ENCODE measurements around the gene NDUFS2.
"Not testable (repeated sequence)": the region's sequence is repeated elsewhere in the genome, so short reads cannot be mapped to it uniquely, and the experiment has no call there.

Gene NDUFS2

DNA sequence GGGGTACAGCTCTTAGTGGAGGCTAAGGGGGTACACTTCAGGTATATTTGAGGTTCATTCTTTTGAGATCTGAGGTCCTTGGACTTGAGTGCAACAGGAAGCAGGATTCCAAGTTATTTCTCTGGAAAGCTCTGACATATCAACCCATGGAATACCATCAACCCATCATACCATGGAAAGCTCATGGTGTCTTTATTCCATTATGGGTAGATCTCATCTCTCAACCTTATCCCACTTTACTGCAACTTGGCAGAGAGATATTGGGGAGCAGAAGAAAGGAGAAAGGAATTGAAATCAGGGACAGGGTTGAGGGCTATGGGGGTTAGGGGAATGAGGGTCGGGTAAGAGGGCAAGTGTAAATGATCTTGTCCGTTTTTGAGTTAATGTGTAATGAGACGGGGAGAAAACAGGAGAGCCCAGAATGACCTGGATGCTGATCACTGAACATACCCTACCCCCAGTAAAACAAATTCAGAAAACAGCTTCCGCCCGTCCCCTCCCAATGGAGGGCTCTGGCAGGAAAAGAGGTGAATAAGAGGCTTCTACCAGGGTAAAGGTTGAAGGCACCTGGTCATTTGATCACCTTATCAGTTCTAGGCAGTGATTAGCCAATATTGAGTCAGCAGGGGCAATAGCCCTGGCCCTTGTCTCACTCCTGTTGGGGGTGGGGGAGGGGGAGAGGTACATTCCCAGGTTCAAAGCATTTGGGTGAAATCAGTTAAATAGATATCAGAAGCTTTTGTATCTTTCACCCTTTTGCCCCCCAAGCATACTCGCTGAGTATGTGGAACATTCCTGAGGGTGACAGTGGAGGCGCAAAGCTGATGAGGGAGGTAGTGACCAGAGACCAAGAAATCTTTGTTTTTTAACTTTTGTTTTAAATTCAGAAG lies 21.9 kb downstream of the NDUFS2 start:
- no peak for DNase-seq (ENCODE audit: low read depth)
- TF ChIP-seq, protein P1, sequence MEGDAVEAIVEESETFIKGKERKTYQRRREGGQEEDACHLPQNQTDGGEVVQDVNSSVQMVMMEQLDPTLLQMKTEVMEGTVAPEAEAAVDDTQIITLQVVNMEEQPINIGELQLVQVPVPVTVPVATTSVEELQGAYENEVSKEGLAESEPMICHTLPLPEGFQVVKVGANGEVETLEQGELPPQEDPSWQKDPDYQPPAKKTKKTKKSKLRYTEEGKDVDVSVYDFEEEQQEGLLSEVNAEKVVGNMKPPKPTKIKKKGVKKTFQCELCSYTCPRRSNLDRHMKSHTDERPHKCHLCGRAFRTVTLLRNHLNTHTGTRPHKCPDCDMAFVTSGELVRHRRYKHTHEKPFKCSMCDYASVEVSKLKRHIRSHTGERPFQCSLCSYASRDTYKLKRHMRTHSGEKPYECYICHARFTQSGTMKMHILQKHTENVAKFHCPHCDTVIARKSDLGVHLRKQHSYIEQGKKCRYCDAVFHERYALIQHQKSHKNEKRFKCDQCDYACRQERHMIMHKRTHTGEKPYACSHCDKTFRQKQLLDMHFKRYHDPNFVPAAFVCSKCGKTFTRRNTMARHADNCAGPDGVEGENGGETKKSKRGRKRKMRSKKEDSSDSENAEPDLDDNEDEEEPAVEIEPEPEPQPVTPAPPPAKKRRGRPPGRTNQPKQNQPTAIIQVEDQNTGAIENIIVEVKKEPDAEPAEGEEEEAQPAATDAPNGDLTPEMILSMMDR (conservative IDR thresholded peaks at IDR 0.05; ENCODE audit: control insufficient read depth, insufficient read depth, low read depth, low read length), result no peak
- H3K4me3 ChIP-seq (ENCODE audit: control insufficient read depth, low read depth, low read length), result no peak overlapping the region

DNA sequence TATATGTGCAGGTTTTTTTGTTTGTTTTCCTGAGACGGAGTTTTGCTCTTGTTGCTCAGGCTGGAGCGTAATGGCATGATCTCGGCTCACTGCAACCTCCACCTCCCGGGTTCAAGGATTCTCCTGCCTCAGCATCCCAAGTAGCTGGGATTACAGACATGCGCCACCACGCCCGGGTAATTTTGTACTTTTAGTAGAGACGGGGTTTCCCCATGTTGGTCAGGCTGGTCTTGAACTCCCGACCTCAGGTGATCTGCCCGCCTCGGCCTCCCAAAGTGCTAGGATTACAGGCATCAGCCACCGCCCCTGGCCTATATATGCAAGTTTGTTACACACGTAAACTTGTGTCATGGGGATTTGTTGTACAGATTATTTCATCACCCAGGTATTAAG lies 22.5 kb downstream of the NDUFS2 start:
- H3K4me3 ChIP-seq (ENCODE audit: control insufficient read depth, low read depth, low read length); DNase-seq (ENCODE audit: low read depth): not testable (repeated sequence)

DNA sequence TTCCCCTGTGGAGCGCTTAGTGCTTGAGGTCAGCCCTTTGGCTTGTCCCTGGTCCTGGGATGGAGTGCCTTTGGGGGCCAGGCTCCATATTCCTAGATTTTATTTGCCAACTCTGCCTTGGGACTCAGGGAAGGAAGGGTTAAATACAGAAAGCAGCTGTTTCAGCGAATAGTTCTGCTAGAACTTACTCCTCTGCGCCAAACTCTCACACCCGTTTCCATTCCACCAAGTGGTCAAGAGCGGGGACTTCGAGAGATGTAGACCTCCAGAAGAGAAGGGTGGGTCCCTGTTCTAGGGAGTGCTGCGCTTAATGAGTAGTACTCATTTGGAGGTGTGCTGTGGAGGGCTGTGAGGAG lies 23.0 kb downstream of the NDUFS2 start:
- H3K4me3 ChIP-seq (ENCODE audit: control insufficient read depth, low read depth, low read length), result no peak overlapping the region
- TF ChIP-seq, protein P1 (conservative IDR thresholded peaks at IDR 0.05; ENCODE audit: control insufficient read depth, insufficient read depth, low read depth, low read length), result no peak
- DNase-seq (ENCODE audit: low read depth), result no peak

DNA sequence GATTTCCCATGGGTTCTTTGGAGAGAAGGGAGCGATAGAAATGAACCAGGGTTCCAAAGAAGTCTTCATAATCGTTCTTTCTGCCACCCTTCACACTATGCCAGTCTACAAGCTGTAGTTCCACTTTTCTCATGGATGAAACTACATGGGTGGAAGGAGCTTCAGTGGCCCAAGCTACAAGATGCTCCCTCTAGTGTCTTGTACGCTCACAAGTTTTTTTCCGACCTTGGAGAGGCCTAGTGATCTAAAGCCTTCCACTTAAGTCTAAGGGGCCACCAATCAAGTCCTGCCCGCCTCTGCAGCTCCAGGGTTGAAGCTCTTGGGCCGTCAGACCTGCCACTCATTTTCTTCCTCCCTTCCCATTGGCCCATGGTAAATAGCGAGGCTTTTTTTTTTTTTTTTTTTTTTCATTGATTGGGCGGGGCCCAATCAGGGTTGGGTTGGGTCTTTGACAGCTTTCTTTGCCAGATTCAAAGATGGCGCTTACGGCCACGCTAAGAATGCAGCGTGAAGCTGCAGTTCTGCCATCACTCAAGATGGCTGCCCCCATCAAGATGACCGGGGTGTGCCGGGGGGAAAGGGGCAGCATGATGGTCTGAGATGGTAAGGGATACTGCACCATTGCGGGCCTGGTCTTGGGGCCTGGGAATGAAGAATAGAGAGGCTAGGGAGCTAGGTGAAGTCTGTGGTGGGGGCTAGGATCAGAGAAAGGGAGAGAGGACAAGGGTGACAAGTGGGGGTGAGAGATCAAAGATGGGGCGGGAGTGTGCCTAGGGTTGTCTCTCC lies 23.6 kb downstream of the NDUFS2 start, which contains the start of gene TOMM40L:
Gene TOMM40L (plus strand): TSS at position 527 of the 786 bp plus-strand sequence. CDS start 430 bp downstream, outside the sequence.
- peak within 1 kb of the TSS; percentile 99 for H3K4me3 ChIP-seq (ENCODE audit: control insufficient read depth, low read depth, low read length)
- TF ChIP-seq, protein P1 (conservative IDR thresholded peaks at IDR 0.05; ENCODE audit: control insufficient read depth, insufficient read depth, low read depth, low read length), result peak; percentile 76
- DNase-seq (ENCODE audit: low read depth), result peak; percentile 100

DNA sequence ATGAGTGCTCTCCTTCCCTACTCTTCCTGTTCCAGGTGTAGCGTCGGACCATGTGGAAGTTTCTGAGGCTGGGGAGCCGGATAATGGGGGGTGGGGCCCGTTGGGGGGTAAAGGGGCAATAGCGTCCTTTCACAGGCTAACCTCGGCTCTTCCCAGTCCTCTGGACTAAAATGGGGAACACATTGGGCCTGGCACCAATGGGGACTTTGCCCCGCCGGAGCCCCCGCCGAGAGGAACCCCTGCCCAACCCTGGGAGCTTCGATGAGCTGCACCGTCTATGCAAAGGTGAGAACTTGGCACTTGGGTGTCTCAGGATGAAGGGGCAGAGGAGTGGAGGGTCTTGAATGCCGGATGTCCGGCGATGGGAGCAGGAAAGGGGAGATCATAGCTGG lies 24.1 kb downstream of the NDUFS2 start:
- DNase-seq (ENCODE audit: low read depth), result no peak
- TF ChIP-seq, protein P1 (conservative IDR thresholded peaks at IDR 0.05; ENCODE audit: control insufficient read depth, insufficient read depth, low read depth, low read length), result no peak

DNA sequence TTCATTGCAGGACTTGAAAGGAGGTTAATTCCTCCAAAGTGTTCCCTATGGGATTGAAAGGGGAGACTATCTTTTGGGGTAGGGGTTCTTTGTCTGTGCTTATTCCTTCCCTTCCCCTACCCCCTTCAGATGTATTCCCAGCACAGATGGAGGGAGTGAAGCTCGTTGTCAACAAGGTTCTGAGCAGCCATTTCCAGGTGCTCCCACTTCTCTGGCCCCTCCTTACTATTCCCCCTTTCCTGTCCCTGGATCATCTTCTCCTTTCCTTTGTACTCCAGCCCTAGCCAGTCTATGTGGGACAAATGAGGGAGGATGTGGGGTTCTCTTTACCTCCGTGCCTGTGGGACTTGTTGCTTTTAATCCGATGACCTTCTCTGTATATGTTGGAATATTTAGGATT lies 24.6 kb downstream of the NDUFS2 start:
- H3K4me3 ChIP-seq (ENCODE audit: control insufficient read depth, low read depth, low read length), result peak overlapping the region; percentile 99
- no peak for DNase-seq (ENCODE audit: low read depth)
- TF ChIP-seq, protein P1 (conservative IDR thresholded peaks at IDR 0.05; ENCODE audit: control insufficient read depth, insufficient read depth, low read depth, low read length), result no peak

More for the DNA sequence above, 24.1 kb downstream of the NDUFS2 start:
- peak overlapping the region; percentile 99 for H3K4me3 ChIP-seq (ENCODE audit: control insufficient read depth, low read depth, low read length)

Measured in fibroblast of mammary gland (primary cell).